GM18505 (cell line): Measurements from ENCODE around the gene EARS2.
"Not testable (repeated sequence)": the region's sequence is repeated elsewhere in the genome, so short reads cannot be mapped to it uniquely, and the experiment has no call there.

ENCODE experiments used
- ATAC-seq: cut with Tn5 transposase; IDR thresholded peaks from one replicate; pipeline ENCODE4 v1.9.1; 2021; ENCODE audit not compliant: unreplicated experiment
- POLR2A ChIP-seq: IDR thresholded peaks from 4 replicates; pipeline ENCODE4 v1.6.1; 2011; ENCODE audit warnings: borderline replicate concordance; ENCODE audit not compliant: insufficient read depth, insufficient read length; ENCODE audit errors: extremely low read depth

Gene EARS2

GRCh38 chr16:23500862-23501225 lies 56.3 kb downstream of the EARS2 start:
- TF ChIP-seq POLR2A: no peak

GRCh38 chr16:23500212-23500861 lies 56.8 kb downstream of the EARS2 start:
- no peak for TF ChIP-seq POLR2A
- no peak for ATAC-seq

More at GRCh38 chr16:23500862-23501225, 56.3 kb downstream of the EARS2 start:
- no peak for ATAC-seq

DNA sequence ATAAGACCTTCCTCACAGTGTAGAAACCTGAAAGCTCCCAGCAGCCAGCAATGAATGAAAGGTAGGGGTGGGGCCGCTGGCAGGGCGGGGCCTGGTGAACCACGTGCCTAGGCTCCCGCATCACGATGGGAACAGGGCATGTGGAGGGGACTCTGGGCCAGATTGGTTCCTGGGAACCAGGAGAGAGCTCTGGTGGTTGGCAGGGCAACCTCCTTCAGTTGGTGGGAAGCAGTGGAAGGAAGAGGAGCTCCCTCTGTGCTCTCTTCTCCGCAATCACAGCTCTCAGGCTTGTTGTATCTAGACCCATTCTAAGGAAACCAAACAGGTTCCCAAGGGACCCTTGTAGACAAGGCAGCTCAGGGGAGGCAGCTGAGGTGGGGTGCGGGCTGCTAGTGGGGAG lies 57.3 kb downstream of the EARS2 start:
- ATAC-seq: no peak
- TF ChIP-seq POLR2A: no peak

DNA sequence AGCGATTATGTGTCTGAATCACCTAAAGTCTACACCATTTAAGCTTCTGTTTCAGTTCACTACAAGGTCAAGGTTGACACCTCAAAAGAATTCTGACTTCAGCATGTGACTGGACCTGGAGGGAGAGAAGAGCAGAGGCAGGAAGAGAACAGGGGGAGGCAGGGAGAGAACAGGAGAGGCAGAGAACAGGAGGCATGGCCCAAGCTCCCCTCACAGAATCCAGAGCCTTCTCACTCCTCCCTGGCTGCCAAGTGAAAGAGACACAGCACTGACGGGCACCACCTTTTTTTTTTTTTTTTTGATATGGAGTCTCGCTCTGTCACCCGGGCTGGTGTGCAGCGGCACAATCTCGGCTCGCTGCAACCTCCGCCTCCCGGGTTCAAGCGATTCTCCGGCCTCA lies 58.3 kb downstream of the EARS2 start:
- ATAC-seq: no peak
- TF ChIP-seq POLR2A: no peak

GRCh38 chr16:23497543-23497868 lies 59.6 kb downstream of the EARS2 start:
- TF ChIP-seq POLR2A: no peak

GRCh38 chr16:23496821-23497542 lies 60.2 kb downstream of the EARS2 start:
- no peak for ATAC-seq
- TF ChIP-seq POLR2A: no peak

More at GRCh38 chr16:23497543-23497868, 59.6 kb downstream of the EARS2 start:
- no peak for ATAC-seq

GRCh38 chr16:23495671-23496070 lies 61.5 kb downstream of the EARS2 start:
- TF ChIP-seq POLR2A: no peak
- ATAC-seq: no peak

GRCh38 chr16:23494188-23494587 lies 63.0 kb downstream of the EARS2 start:
- ATAC-seq: no peak
- no peak for TF ChIP-seq POLR2A

DNA sequence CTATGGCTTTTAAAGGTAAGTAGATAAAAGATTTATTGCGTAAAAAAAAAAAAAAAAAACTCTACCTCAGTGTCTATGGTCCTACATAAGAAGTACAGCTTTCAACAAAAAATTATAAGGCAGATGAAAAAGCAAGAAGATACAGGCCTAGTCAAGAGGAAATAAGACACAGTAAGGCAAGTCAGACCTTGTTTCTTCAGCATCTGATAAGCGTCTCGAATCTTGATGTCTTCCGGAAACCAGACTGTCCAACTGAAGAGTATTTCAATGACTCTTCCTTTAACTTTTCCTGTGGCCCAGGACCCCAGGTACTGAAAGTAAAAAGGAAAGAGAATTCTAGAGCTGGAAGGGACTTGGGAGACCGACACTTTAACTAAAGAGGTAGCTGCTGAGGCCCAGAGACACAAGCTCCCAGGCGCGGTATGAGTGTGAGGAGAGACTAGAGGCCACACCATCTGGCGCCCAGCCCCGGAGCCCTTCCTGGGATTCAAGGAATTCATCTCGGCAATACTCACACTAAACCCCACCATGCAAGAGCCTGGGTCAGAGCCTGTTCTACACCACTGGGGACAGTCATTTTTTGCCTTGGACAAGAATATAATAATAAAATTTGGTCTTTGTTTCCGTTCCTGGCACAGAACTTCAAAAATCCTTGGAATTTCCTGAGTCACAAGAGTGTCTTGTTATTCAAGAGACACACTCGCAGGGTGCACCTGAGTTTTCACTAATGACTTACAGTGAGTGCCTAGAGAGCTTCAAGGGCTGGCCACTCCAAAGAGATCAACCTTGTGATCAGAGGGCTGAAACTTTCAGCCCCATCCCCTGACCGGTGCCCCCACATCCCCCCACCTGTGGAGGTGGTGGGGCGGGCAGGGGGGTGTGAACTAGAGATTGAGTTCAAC lies 65.4 kb downstream of the EARS2 start:
- TF ChIP-seq POLR2A: no peak
- no peak for ATAC-seq

DNA sequence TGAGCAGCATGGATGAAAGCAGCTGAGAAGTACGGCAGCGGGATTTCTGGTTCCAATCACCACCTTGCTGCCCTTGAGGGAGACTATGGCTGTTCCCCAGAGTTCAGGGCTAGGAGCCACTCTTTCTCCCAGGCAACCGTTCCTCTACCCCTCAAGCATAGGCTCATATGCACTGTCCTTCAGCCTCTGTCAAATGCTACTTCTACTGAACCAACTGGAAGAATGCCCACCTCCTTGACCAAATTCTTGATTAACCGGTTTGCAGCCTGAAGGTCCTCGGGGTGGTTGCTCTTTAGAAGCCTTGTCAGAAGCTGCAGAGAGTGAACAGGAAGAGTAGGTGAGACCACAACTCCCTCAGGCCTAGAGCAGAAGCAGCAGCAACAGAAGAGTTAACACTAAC lies 70.7 kb downstream of the EARS2 start:
- no peak for TF ChIP-seq POLR2A
- ATAC-seq: no peak

DNA sequence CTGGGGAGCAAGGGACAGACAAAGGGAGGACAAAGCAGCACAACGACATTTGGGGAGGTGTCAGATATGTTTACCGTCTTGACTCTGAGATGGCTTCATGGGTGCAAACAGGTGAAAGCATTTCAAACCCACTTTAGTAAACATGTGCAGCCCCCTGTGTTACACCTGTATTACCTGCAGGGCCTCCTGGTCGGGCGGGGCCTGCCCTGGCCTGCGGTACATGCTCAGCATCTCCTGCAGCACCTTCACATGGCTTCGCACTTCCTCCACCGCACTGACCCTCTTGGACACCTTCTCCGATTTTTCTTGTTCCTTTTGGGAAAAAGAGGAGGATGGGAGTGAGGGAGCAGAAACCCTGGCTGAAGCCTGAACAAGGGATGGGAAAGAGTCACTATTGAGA lies 71.3 kb downstream of the EARS2 start:
- TF ChIP-seq POLR2A: no peak
- ATAC-seq: no peak

- no peak for ATAC-seq
- no peak for TF ChIP-seq POLR2A
Measured at GRCh38 chr16:23485257-23485614, 71.9 kb downstream of the EARS2 start.

- TF ChIP-seq POLR2A: no peak
- no peak for ATAC-seq
Measured at GRCh38 chr16:23484510-23485256, 72.5 kb downstream of the EARS2 start.

GRCh38 chr16:23483492-23483891 lies 73.7 kb downstream of the EARS2 start:
- ATAC-seq: not testable (repeated sequence)

DNA sequence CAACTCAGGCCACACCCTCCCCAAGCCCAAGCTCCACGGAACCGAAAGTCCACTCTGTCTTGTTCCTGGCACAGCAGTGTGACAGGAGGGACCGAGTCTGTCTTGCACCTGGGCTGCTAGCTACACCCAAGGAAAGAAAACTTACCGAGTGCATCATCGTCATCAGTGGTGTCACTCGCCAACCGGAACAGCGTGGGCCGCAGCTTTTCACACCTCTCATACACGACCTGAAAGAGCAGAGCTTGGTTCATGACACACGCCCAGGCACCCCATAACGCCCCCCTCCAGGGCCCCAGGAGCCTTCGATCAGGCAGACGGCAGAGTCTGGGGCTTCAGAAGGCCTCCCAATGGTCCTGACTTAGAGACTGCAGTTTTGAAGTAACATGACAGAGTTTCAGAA lies 74.4 kb downstream of the EARS2 start:
- peak; percentile 38 for TF ChIP-seq POLR2A
- ATAC-seq: no peak
